ENCODE measurements around the gene PAMR1. TPM values are rescaled to one million over a fixed set of nuclear protein-coding genes. Genes with fewer than 3 reads are reported as not detected.

PAMR1 gene
- total RNA-seq, 4 donors from 2014 or later, result 13.3 to 25.8 (median 14.6) TPM

GRCh38 chr11:35564245-35564595 is 38.8 kb upstream of the PAMR1 start:
- H3K27ac ChIP-seq, result no peak overlapping the region
- TF ChIP-seq EP300 (IDR thresholded peaks at IDR 0.05), result no peak
- no peak for TF ChIP-seq CTCF (IDR thresholded peaks at IDR 0.05)
- no peak for TF ChIP-seq POLR2A (IDR thresholded peaks at IDR 0.05)
- no peak for TF ChIP-seq POLR2AphosphoS5 (IDR thresholded peaks at IDR 0.05)
- 53% methylated on average over 4 of the region's 4 CpGs for WGBS
- H3K36me3 ChIP-seq, result no peaks in the 10 kb centered on the region
- no peak for DNase-seq (ENCODE audit: low spot score in 2 of 2)
- H3K9me3 ChIP-seq, result no peaks in the 10 kb centered on the region
- peaks cover 16% of the 10 kb centered on the region for H3K4me1 ChIP-seq
- H3K27me3 ChIP-seq, result no peaks in the 10 kb centered on the region
- H3K4me3 ChIP-seq, result no peak overlapping the region

- H3K36me3 ChIP-seq, result no peaks in the 10 kb centered on the region
- H3K27me3 ChIP-seq, result no peaks in the 10 kb centered on the region
- 53% methylated on average over 6 of the region's 6 CpGs for WGBS
- no peak overlapping the region for H3K27ac ChIP-seq
- peaks cover 16% of the 10 kb centered on the region for H3K4me1 ChIP-seq
- TF ChIP-seq POLR2AphosphoS5 (IDR thresholded peaks at IDR 0.05) (no peak), EP300 (IDR thresholded peaks at IDR 0.05) (no peak), POLR2A (IDR thresholded peaks at IDR 0.05) (no peak), CTCF (IDR thresholded peaks at IDR 0.05) (no peak)
- H3K4me3 ChIP-seq, result no peak overlapping the region
- no peaks in the 10 kb centered on the region for H3K9me3 ChIP-seq
- no peak for DNase-seq (ENCODE audit: low spot score in 2 of 2)
Measured at GRCh38 chr11:35563484-35564244, 38.2 kb upstream of the PAMR1 start.

GRCh38 chr11:35559949-35560348 is 34.5 kb upstream of the PAMR1 start:
- Histone ChIP-seq H3K9me3 (no peaks in the 10 kb centered on the region), H3K27me3 (no peaks in the 10 kb centered on the region), H3K36me3 (no peaks in the 10 kb centered on the region), H3K4me1 (peaks cover 3% of the 10 kb centered on the region), H3K4me3 (no peak overlapping the region), H3K27ac (no peak overlapping the region)
- no peak for DNase-seq (ENCODE audit: low spot score in 2 of 2)
- TF ChIP-seq POLR2A (IDR thresholded peaks at IDR 0.05), result no peak
- TF ChIP-seq CTCF (IDR thresholded peaks at IDR 0.05), result no peak
- TF ChIP-seq POLR2AphosphoS5 (IDR thresholded peaks at IDR 0.05), result no peak
- TF ChIP-seq EP300 (IDR thresholded peaks at IDR 0.05), result no peak
- 77% methylated on average over 5 of the region's 5 CpGs for WGBS

- no peaks in the 10 kb centered on the region for H3K27me3 ChIP-seq
- peaks cover 3% of the 10 kb centered on the region for H3K4me1 ChIP-seq
- no peak overlapping the region for H3K4me3 ChIP-seq
- no peaks in the 10 kb centered on the region for H3K36me3 ChIP-seq
- no peaks in the 10 kb centered on the region for H3K9me3 ChIP-seq
- TF ChIP-seq POLR2A (IDR thresholded peaks at IDR 0.05) (no peak), POLR2AphosphoS5 (IDR thresholded peaks at IDR 0.05) (no peak), EP300 (IDR thresholded peaks at IDR 0.05) (no peak), CTCF (IDR thresholded peaks at IDR 0.05) (no peak)
- DNase-seq (ENCODE audit: low spot score in 2 of 2), result no peak
- WGBS, result 20% methylated on average over 3 of the region's 3 CpGs
- peak overlapping the region; percentile 53 for H3K27ac ChIP-seq
Measured at GRCh38 chr11:35558513-35558912, 33.1 kb upstream of the PAMR1 start.

- peaks cover 3% of the 10 kb centered on the region for H3K4me1 ChIP-seq
- DNase-seq (ENCODE audit: low spot score in 2 of 2), result no peak
- H3K27me3 ChIP-seq, result no peaks in the 10 kb centered on the region
- H3K36me3 ChIP-seq, result no peaks in the 10 kb centered on the region
- TF ChIP-seq POLR2A (IDR thresholded peaks at IDR 0.05) (no peak), POLR2AphosphoS5 (IDR thresholded peaks at IDR 0.05) (no peak), CTCF (IDR thresholded peaks at IDR 0.05) (no peak), EP300 (IDR thresholded peaks at IDR 0.05) (no peak)
- no peak overlapping the region for H3K4me3 ChIP-seq
- H3K27ac ChIP-seq, result no peak overlapping the region
- no peaks in the 10 kb centered on the region for H3K9me3 ChIP-seq
Measured at GRCh38 chr11:35555488-35555887, 30.1 kb upstream of the PAMR1 start.
